Right cardiac atrium (tissue), 5 donors: Measurements from ENCODE around the gene DLL1. TPM values are rescaled to one million over a fixed set of nuclear protein-coding genes. Genes with fewer than 3 reads are reported as not detected.
A peak's percentile ranks its signal among the peaks of the same experiment; 100 is the strongest.

Source experiments
- ATAC-seq, 2 donors: fragments of 200-7000 bp; cut with Tn5 transposase; one replicate each; pipeline versions ENCODE4 v1.8.0 to v1.9.1; 2020; ENCODE audit warnings: moderate library complexity in 2 of 2, mild to moderate bottlenecking in 1 of 2
- DNase-seq, 3 donors: peaks; one replicate each; pipeline ENCODE4 v3.0.0-alpha.2; 2020
- H3K27ac ChIP-seq: one replicate; pipeline ENCODE4 v1.5.1; 2013; ENCODE audit warnings: mild to moderate bottlenecking, low read length, control low read depth, moderate library complexity
- H3K27me3 ChIP-seq: one replicate; pipeline ENCODE4 v1.6.1; 2013; ENCODE audit not compliant: control insufficient read depth, insufficient read depth
- H3K4me1 ChIP-seq: one replicate; pipeline ENCODE4 v1.6.1; 2013; ENCODE audit warnings: low read length; ENCODE audit not compliant: control insufficient read depth, insufficient read depth
- H3K4me3 ChIP-seq: one replicate; pipeline ENCODE4 v1.5.1; 2013; ENCODE audit warnings: low read length, control low read depth
- H3K9me3 ChIP-seq: one replicate; pipeline ENCODE4 v1.6.1; 2013; ENCODE audit warnings: low read length; ENCODE audit not compliant: control insufficient read depth
- WGBS: extraction: QIAGEN DNeasy Blood & Tissue Kit; methylation state at CpG from one replicate; pipeline ENCODE4 v1.1.7; 2013; 5-methylcytosine and 5-hydroxymethylcytosine counted together
- intact Hi-C, 4 donors: fragments of 100-400 bp; cut with DNase I; formaldehyde crosslinking; loops; one replicate each; pipeline versions ENCODE4 v1.11.0 to v1.14.0; 2022 to 2023
- polyA plus RNA-seq: library from polyadenylated mRNA; stranded (reverse); fragments of 200-250 nt; gene quantifications from one replicate; pipeline ENCODE4 v1.2.3, GENCODE V29; 2013
- total RNA-seq, 4 donors: library from RNA; stranded (reverse); fragmentation: NEBNext Ultra II Directional; extraction: Animal tissue kit (Norgen Biotek cat#: 25700); gene quantifications; one replicate each; pipeline ENCODE4 v1.2.1, GENCODE V29; 2021
- donor health status: healthy with polysubstance abuse.
- donor health status: DM: no; HTN: yes; CAD: no.
- donor health status: DM: no; HTN: no; CAD: no.
- donor health status: DM: no; HTN: yes; CAD: no; lungs with severe emphysema.
- donor health status: DM: yes; HTN: yes; CAD: no.

DLL1 gene
- total and polyA plus RNA-seq, 5 donors = 23.9 to 29.2 (median 25.8) TPM

DNA sequence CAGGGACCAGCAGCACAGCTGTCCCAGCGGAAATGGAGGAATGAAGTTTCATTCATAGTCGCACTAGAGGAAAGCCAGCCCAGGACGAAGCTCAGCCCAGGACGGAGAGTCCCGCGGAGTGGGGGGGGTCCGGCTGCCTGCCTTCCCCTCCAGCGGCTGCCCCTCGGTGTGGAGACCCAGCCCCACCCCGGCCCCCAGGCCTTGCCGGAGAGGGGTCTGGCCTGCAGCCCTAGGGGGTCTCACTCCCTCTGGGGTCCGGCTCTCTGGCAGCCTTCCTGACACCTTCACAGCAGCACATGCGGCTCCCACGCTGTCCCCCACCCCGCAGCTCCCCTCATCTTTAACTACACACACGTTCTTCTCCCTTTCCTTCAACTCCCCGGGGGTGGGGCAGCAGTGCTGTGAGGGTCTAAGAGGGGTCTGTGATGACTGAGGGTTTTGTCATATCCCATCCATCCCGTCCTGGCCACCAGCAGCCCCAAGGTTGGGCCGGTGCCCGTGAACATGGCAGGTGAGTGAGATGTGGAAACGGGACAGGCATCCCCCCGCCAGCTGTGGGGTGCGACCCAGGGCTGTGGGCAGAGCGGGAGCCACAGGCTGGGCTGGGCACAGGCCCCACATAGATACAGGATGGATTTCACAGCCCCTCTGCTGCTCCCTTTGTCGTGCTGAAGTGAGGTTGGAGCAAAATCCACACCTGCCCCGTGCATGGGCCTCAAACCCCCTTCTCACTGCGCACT is 41.8 kb downstream of the DLL1 start:
- H3K27me3 ChIP-seq = no peaks in the 10 kb centered on the region
- ATAC-seq = no peak
- WGBS = 71% methylated on average over 27 of the region's 27 CpGs
- no peak overlapping the region for H3K4me3 ChIP-seq
- H3K9me3 ChIP-seq = no peaks in the 10 kb centered on the region
- no peak overlapping the region for H3K27ac ChIP-seq
- intact Hi-C loops = no loop called here
- peaks cover 2% of the 10 kb centered on the region for H3K4me1 ChIP-seq
- DNase-seq = peak in 1 of 3 donors; percentile 37

DNA sequence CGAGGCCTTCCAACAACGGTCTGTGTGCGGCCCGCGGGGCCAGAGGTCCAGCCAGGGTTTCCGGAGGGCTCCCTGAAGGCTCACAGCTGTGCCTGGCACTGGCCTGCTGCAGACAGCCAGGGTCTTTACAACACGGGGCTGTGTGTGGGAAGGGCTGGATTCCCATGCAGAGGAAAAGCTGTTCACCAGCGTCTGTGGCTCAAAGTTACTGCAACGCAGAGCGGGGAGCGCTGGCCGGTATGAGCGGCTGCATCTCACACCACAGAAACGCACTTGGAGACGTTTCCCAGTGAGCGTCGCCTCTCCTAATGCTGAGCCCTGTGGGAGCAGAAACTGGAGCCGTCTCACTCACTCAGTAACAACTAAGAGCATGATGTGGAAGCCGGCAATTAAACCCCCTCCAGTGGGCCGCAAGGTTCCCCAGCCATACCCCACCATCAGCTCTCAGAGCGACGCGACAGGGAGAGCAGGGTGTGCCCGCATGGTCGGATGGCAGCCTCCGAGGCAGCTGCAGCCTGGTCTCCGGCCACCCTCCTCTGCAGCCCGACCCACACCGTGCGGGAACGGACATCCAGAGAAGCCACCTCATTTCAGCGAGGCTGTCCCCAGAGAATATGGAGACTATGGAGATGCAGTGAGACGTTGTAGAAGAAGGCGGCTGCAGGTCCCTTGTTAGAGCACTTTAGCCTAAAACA is 42.6 kb downstream of the DLL1 start:
- ATAC-seq = peak; percentile 18 to 27
- Histone ChIP-seq H3K4me3 (no peak overlapping the region), H3K9me3 (no peaks in the 10 kb centered on the region), H3K4me1 (peaks cover 4% of the 10 kb centered on the region), H3K27ac (no peak overlapping the region), H3K27me3 (no peaks in the 10 kb centered on the region)
- WGBS = 61% methylated on average over 34 of the region's 34 CpGs
- peak in 2 of 3 donors; percentile 47 to 52 for DNase-seq
- intact Hi-C loops = no loop called here

DNA sequence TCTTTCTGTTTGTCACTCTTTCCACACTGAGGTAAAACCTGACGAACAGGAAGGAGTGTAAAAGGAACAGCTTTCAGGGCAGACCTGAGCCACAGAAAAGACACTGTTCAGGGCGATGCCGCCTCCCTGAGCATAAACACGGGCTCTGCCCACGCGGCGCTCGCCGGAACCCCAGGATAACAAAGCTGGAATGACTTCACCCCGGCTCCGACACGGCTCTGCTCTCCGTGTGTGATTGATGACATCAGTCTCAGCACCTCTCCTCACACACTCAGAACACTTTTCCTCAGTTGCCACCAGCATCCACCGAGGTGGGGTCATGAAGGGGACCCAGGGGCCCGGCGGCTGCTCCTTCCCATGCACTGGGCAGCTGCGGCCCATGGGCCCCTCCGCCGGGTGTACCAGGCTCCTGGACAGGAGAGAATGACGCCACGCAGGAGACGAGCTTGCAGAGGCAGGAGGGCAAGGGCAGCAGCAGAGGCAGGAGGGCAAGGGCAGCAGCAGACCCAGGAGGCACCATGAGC is 43.6 kb downstream of the DLL1 start:
- H3K27me3 ChIP-seq = no peaks in the 10 kb centered on the region
- H3K4me1 ChIP-seq = peaks cover 4% of the 10 kb centered on the region
- H3K9me3 ChIP-seq = no peaks in the 10 kb centered on the region
- DNase-seq (peak in 2 of 3 donors; percentile 38 to 47), ATAC-seq (peak in 1 of 2 donors; percentile 25)
- H3K27ac ChIP-seq = no peak overlapping the region
- intact Hi-C loops = no loop called here
- WGBS = 60% methylated on average over 22 of the region's 22 CpGs
- H3K4me3 ChIP-seq = no peak overlapping the region

DNA sequence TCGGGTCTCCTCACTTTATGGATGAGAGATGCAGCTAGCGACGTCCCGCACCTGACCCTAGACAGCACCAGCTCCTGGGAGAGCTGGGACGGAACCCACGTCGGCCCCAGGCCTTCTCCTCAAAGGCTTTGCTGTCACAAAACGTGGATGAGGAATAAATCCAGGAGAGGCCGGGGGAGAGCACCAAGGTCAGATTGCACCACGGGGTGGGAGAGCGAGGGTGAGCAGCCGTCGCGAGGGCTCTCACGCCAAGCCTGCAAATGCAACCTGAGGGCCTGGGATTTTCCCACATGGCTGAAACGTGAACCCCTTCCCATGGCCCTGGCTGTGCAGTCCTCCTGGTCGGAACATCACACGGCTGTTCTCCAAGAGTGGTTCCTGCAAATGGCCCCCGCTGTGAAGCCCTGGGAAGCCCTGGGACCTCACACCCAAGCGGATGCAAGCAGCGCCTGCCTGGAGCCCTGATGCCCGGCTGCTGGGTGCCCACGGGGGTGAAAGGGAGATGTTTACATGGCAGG is 45.3 kb downstream of the DLL1 start:
- H3K27ac ChIP-seq = no peak overlapping the region
- ATAC-seq (no peak), DNase-seq (peak in 2 of 3 donors; percentile 32 to 35)
- H3K4me3 ChIP-seq = no peak overlapping the region
- H3K9me3 ChIP-seq = no peaks in the 10 kb centered on the region
- intact Hi-C loops = no loop called here
- 94% methylated on average over 23 of the region's 23 CpGs for WGBS
- H3K4me1 ChIP-seq = peaks cover 4% of the 10 kb centered on the region
- no peaks in the 10 kb centered on the region for H3K27me3 ChIP-seq

DNA sequence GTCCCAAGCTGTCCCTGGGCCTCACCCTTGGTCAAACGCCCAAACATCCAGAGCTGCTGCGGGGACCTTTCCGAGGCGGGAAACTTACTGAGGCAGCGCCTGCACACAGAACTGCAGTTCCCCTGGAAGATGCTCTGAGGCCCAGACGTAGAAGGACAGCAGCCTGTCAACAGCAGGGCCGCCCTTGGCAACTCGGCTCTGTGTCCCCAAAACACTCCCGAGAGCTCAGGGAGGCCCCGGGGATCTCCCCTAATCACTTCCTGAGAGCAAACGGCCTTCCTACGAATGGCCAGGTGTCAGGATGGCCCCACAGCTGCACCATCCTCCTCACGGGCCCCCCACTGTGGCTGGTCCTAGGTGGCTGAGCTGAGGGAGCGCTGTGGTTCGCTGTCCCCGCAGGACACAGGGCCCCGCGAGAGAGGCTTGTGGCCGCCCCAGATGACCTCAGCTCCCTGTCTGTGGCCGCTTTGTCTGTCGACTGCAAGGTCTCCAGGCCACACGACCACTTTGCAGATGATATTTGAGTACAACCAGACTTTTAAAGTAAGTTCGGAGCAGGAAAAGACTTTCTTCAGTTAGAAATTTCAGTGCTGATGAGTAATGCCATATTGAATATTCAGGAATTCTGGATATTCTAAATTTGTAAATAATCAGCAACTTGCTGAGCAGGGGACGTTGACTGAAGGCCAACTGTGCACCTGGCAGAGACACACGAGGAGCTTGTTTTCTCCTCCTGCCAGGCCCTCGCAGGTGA is 46.0 kb downstream of the DLL1 start:
- ATAC-seq (peak in 1 of 2 donors; percentile 39), DNase-seq (peak in 2 of 3 donors; percentile 41)
- intact Hi-C loops = no loop called here
- no peak overlapping the region for H3K27ac ChIP-seq
- no peaks in the 10 kb centered on the region for H3K9me3 ChIP-seq
- peaks cover 4% of the 10 kb centered on the region for H3K4me1 ChIP-seq
- H3K27me3 ChIP-seq = no peaks in the 10 kb centered on the region
- H3K4me3 ChIP-seq = no peak overlapping the region
- WGBS = 71% methylated on average over 26 of the region's 26 CpGs

DNA sequence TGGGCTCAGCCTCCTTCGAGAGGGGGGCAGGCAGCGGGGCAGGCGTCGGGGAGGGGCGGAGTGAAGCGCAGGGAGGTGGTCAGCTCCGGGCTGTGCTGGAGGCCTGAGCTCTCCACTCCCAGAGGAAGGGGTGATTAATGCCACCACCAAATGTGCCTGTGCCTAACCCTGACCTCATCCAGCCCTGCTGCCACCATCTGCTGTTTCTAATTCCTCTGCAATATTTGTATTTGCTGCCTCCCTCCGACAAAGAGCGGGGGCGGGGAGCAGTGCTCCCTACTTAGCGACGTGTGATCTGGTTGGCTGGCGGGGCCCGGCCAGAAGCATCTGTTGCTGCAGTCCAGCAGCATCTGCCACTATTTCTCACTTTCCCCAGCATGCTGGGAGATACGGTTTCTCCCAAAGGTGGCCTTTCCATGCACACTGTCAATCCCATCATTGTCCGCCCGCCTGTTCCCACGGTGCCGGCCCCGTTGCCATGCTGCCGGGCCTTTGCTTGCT is 47.0 kb downstream of the DLL1 start:
- Histone ChIP-seq H3K9me3 (no peaks in the 10 kb centered on the region), H3K27ac (no peak overlapping the region), H3K4me3 (no peak overlapping the region), H3K4me1 (peaks cover 4% of the 10 kb centered on the region), H3K27me3 (no peaks in the 10 kb centered on the region)
- peak in 2 of 3 donors; percentile 54 to 63 for DNase-seq
- intact Hi-C loops = no loop called here
- peak; percentile 28 to 52 for ATAC-seq
- 52% methylated on average over 21 of the region's 21 CpGs for WGBS

DNA sequence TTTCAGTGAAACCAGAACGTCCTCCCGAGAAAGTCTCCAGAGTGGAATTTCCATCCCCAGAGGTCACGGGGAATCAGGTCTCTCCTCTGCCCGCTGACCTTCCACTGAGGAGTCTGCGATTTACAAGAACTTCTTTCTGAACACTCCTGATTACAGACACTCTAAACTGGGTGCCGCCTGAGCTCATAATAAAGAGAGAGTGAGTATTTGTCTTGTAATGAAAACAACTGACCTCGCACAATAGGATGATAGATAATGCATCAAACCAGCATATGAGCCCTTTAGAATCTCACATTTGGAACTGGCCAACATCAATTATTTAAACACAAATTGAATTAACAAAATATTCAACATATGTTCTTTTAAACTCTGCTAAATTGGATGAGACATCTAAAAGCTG is 47.5 kb downstream of the DLL1 start:
- peaks cover 4% of the 10 kb centered on the region for H3K4me1 ChIP-seq
- no peak overlapping the region for H3K27ac ChIP-seq
- no peak overlapping the region for H3K4me3 ChIP-seq
- ATAC-seq (no peak), DNase-seq (no peak)
- 84% methylated on average over 7 of the region's 7 CpGs for WGBS
- H3K27me3 ChIP-seq = no peaks in the 10 kb centered on the region
- intact Hi-C loops = no loop called here
- H3K9me3 ChIP-seq = no peaks in the 10 kb centered on the region

DNA sequence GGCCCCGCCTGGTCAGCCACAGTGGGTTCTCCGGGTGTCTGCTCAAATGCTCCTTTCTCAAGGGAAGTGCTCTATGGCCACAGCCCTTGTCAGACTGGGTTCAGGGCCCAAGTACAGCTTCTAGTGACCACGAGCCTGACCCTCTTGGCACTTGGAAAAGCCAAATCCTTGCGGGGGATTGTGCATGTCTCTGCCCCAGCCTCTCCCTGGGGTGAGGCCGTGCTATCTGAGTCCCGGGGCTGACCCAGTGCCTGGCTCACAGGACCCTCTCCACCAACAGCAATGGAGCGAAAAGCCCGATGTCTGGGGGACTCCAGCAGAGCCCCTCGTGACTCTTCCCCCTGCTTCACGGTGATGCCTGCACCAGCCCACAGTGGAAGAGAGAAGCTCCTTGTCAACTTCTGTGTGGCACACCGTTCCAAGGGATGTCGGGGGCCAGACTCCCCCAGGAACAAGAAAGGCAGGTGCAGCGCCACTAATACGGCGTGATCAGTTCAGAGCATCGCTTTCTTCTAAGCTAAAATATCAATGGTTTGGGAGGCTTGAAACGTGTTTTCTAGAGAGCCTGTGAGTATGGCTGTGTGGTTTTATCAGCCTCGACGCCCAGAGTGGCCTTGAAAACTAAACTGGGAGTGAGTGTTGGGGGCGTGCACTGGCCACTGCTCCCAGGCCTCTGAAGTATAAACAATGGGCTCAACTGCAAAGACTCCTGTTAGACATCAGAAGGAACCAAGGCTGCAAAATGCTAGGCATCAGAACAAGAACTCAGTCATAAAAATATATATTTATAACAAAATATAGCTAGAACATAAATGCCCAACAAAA is 51.9 kb downstream of the DLL1 start:
- no peak overlapping the region for H3K4me3 ChIP-seq
- no peaks in the 10 kb centered on the region for H3K9me3 ChIP-seq
- 87% methylated on average over 20 of the region's 20 CpGs for WGBS
- DNase-seq (peak in 1 of 3 donors; percentile 41), ATAC-seq (no peak)
- H3K4me1 ChIP-seq = peaks cover under 1% of the 10 kb centered on the region
- no peaks in the 10 kb centered on the region for H3K27me3 ChIP-seq
- no peak overlapping the region for H3K27ac ChIP-seq
- intact Hi-C loops = no loop called here

DNA sequence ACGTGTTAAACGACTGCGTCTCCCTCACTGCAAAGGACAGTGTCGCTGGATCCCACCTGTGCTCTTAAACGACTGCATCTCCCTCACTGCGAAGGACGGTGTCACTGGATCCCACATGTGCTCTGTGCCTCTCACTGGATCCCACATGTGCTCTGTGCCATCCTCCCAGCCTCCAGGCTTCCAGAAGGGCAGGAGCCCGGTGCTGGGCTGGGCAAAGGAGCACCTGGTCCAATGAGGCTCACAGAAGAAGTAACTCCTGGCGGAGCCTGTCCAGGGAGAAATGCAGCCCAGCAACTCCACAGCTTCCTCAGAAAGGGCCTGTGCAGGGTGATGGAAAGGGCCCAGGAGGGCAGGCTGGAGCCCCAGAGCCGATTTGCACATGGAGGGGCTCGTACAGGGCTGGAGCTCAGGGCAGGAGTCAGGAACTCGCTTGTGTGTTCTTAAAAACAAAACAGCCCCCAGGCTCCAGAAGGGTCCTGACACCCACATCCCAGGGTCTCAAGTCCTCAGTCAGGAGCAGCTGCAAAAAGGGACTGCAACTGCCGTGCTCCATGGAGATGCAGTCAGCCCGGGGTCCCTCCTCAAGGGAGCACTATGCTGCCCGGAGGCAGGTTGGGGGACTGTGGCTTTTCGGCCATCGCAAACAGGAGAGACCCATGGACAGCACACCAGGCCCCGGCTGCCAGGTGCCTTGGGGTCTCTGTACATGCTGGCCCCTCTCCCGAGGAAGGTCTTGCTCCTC is 52.7 kb downstream of the DLL1 start:
- no peaks in the 10 kb centered on the region for H3K4me1 ChIP-seq
- ATAC-seq (no peak), DNase-seq (peak in 1 of 3 donors; percentile 14)
- no peaks in the 10 kb centered on the region for H3K27me3 ChIP-seq
- 93% methylated on average over 19 of the region's 19 CpGs for WGBS
- no peak overlapping the region for H3K4me3 ChIP-seq
- no peaks in the 10 kb centered on the region for H3K9me3 ChIP-seq
- intact Hi-C loops = no loop called here
- no peak overlapping the region for H3K27ac ChIP-seq
